ENCODE measurements around the gene ATP8A1.

DNA sequence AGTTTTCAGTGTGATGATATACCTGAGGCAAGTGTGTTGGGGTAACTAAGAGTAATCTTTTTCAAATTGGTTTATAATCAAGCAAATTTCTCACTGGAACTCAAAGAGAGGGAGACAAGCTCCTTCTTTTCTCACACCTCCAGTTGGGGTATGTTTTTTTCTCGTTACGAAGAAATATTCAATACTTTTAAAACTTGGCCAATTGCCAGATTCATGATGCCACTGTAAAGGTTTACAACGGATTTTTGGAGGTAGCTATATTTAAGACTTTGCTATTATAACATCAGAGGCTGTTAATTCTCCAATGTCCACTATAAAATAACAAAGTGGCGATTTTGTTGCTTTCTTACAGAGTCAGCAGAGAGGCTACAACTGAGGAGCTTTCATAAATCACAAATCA, 49.2 kb upstream of the ATP8A1 start:
- TF ChIP-seq TAF1 (IDR thresholded peaks at IDR 0.05; ENCODE audit: low read depth, low read length) (no peak), POLR2AphosphoS5 (IDR thresholded peaks at IDR 0.05; ENCODE audit: low read depth, low read length) (no peak), POLR2A (IDR thresholded peaks at IDR 0.05; ENCODE audit: low read depth, low read length) (no peak), PAX5 (IDR thresholded peaks at IDR 0.05; ENCODE audit: insufficient read depth, low read length, severe bottlenecking) (no peak), SPI1 (IDR thresholded peaks at IDR 0.05; ENCODE audit: low read depth, low read length) (no peak)
